OCI-LY1 (cell line): ENCODE data around the gene SIRT7.

ENCODE experiments used
- H2AFZ ChIP-seq: fragments of 200-600 bp; sonication (generic), shearing (Covaris generic); 2 replicates; pipeline ENCODE4 v1.6.0; 2014; ENCODE audit warnings: antibody characterized with exemption, mild to moderate bottlenecking, low read length
- H3F3A ChIP-seq: fragments of 200-600 bp; sonication (generic), shearing (Covaris generic); 2 replicates; pipeline ENCODE4 v1.6.0; 2014; ENCODE audit warnings: mild to moderate bottlenecking, antibody characterized with exemption, low read length, moderate library complexity; ENCODE audit not compliant: insufficient read depth
- H3K27ac ChIP-seq: fragments of 200-600 bp; sonication (generic); 2 replicates; pipeline ENCODE4 v1.5.1; 2014; ENCODE audit warnings: low read length, mixed run types, mild to moderate bottlenecking, low read depth; ENCODE audit not compliant: poor library complexity, severe bottlenecking
- H3K27me3 ChIP-seq: fragments of 200-600 bp; sonication (generic); 2 replicates; pipeline ENCODE4 v1.6.0; 2014; ENCODE audit warnings: antibody characterized with exemption, mild to moderate bottlenecking, low read length, moderate library complexity; ENCODE audit not compliant: insufficient read depth
- H3K36me3 ChIP-seq: fragments of 200-600 bp; sonication (generic); 2 replicates; pipeline ENCODE4 v1.6.1; 2014; ENCODE audit warnings: mild to moderate bottlenecking, antibody characterized with exemption, low read length, moderate library complexity, mixed read lengths; ENCODE audit not compliant: insufficient read depth
- H3K4me1 ChIP-seq: fragments of 200-600 bp; sonication (generic); 2 replicates; pipeline ENCODE4 v1.5.1; 2014; ENCODE audit warnings: mild to moderate bottlenecking, low read length, moderate library complexity; ENCODE audit not compliant: insufficient read depth, severe bottlenecking
- H3K4me2 ChIP-seq: fragments of 200-600 bp; sonication (generic), shearing (Covaris generic); 2 replicates; pipeline ENCODE4 v1.6.1; 2014; ENCODE audit warnings: low read length
- H3K4me3 ChIP-seq: fragments of 200-600 bp; sonication (generic); 2 replicates; pipeline ENCODE4 v1.5.1; 2014; ENCODE audit warnings: low read length, low read depth, mild to moderate bottlenecking, mixed read lengths; ENCODE audit not compliant: poor library complexity, severe bottlenecking
- H3K79me2 ChIP-seq: fragments of 200-600 bp; shearing (Covaris generic); 2 replicates; pipeline ENCODE4 v1.6.1; 2016; ENCODE audit warnings: mixed run types, low read length, mixed read lengths; ENCODE audit not compliant: insufficient read depth
- H3K9ac ChIP-seq: fragments of 200-600 bp; sonication (generic), shearing (Covaris generic); 2 replicates; pipeline ENCODE4 v1.6.1; 2014; ENCODE audit warnings: mild to moderate bottlenecking, low read length, mixed read lengths
- H3K9me2 ChIP-seq: fragments of 200-600 bp; sonication (generic), shearing (Covaris generic); 2 replicates; pipeline ENCODE4 v1.6.1; 2014; ENCODE audit warnings: low read depth, mild to moderate bottlenecking, low read length, mixed read lengths
- H3K9me3 ChIP-seq: fragments of 200-600 bp; shearing (Covaris generic); 2 replicates; pipeline ENCODE4 v1.6.1; 2014; ENCODE audit warnings: low read length, mixed read lengths
- H4K20me1 ChIP-seq: fragments of 200-600 bp; sonication (generic), shearing (Covaris generic); 2 replicates; pipeline ENCODE4 v1.6.0; 2016; ENCODE audit warnings: mild to moderate bottlenecking, low read length; ENCODE audit not compliant: insufficient read depth
- EZH2 ChIP-seq: fragments of 200-600 bp; sonication (generic), shearing (Covaris generic); IDR thresholded peaks from 2 replicates; pipeline ENCODE4 v1.8.0; 2017; ENCODE audit warnings: borderline replicate concordance, mixed run types, mild to moderate bottlenecking, antibody characterized with exemption, low read length, moderate library complexity, mixed read lengths
- TF ChIP-seq, protein P1 (sequence below): fragments of 200-600 bp; sonication (generic), shearing (Covaris generic); IDR thresholded peaks from 2 replicates; pipeline ENCODE4 v1.5.1; 2017; ENCODE audit warnings: mild to moderate bottlenecking, antibody characterized with exemption, low read length, moderate library complexity, mixed read lengths

The SIRT7 gene

DNA sequence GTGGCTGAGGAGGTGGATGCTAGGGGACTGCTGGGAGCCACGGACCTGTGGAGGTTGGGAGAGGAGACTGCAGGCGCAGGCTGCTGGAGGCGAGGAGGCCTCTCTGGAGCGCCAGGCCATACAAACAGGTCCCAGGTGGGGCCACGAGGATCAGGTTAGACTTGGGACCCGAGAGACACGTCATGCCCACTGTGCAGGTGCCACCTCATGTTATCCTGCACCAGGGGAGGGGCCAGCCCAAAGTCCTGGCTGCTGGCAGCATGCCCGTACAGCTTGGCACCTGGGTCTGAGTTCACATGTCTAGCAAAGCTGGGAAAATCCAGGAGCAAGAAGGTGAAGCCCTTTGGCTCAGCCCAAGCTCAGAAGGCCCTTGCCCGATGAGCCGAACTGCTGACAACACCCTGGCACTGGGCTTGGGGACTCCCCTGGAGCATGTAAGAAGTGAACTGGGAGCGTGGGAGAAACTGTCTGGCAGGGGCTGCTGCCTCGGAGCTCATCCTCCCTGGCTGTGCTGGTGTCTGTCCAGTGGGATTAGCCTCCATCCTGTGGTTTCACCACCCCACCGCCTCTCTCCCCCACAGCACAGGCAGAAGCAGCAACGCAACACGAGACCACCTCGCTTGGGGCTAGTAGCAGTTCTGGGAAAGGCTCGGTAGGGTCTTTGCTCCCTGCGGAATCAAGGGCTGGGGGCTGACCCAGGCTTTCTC is 52.1 kb downstream of the SIRT7 start:
- no peak overlapping the region; the same call in 1 of the 2 replicates for H3K9ac ChIP-seq
- H3K79me2 ChIP-seq, result peaks cover 10% of the 10 kb centered on the region; the same call in 1 of the 2 replicates
- no peak overlapping the region for H2AFZ ChIP-seq
- H3K4me1 ChIP-seq, result peaks cover 67% of the 10 kb centered on the region
- no peak overlapping the region for H3K4me3 ChIP-seq
- no peaks in the 10 kb centered on the region for H3F3A ChIP-seq
- no peaks in the 10 kb centered on the region for H3K27me3 ChIP-seq
- no peaks in the 10 kb centered on the region for H3K9me3 ChIP-seq
- TF ChIP-seq, protein P1, sequence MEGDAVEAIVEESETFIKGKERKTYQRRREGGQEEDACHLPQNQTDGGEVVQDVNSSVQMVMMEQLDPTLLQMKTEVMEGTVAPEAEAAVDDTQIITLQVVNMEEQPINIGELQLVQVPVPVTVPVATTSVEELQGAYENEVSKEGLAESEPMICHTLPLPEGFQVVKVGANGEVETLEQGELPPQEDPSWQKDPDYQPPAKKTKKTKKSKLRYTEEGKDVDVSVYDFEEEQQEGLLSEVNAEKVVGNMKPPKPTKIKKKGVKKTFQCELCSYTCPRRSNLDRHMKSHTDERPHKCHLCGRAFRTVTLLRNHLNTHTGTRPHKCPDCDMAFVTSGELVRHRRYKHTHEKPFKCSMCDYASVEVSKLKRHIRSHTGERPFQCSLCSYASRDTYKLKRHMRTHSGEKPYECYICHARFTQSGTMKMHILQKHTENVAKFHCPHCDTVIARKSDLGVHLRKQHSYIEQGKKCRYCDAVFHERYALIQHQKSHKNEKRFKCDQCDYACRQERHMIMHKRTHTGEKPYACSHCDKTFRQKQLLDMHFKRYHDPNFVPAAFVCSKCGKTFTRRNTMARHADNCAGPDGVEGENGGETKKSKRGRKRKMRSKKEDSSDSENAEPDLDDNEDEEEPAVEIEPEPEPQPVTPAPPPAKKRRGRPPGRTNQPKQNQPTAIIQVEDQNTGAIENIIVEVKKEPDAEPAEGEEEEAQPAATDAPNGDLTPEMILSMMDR, result no peak
- TF ChIP-seq EZH2, result no peak
- H3K36me3 ChIP-seq, result peaks cover 65% of the 10 kb centered on the region
- H3K27ac ChIP-seq, result peak overlapping the region; percentile 81
- no peaks in the 10 kb centered on the region for H3K9me2 ChIP-seq
- no peaks in the 10 kb centered on the region for H4K20me1 ChIP-seq
- no peak overlapping the region; the same call in 1 of the 2 replicates for H3K4me2 ChIP-seq

DNA sequence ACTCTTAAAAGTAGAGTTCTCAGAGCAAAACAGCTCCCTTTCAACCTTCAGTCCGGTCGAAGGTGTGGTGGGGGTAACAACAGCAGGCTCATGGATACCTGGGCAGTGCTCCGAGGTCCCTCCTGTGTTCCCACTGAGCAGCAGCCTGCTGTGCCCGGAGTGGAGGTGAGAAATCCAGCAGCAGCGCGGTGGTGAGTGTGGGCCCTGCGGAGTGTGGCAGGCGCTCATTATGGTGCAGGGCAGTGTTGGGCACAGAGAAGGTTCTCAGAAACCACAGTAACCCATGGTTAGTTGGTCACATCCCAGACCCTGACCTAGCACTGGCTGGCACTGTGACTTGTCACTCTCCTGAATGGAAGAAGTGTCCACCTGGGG is 52.6 kb downstream of the SIRT7 start:
- no peaks in the 10 kb centered on the region for H3K9me2 ChIP-seq
- peaks cover 7% of the 10 kb centered on the region; the same call in 1 of the 2 replicates for H3K79me2 ChIP-seq
- H3K9ac ChIP-seq, result no peak overlapping the region; the same call in 1 of the 2 replicates
- TF ChIP-seq, protein P1, result no peak
- TF ChIP-seq EZH2, result no peak
- H3K9me3 ChIP-seq, result no peaks in the 10 kb centered on the region
- no peaks in the 10 kb centered on the region for H3F3A ChIP-seq
- H3K27me3 ChIP-seq, result no peaks in the 10 kb centered on the region
- H3K4me2 ChIP-seq, result no peak overlapping the region
- H3K4me3 ChIP-seq, result no peak overlapping the region
- peak overlapping the region; percentile 81 for H3K27ac ChIP-seq
- H3K4me1 ChIP-seq, result peaks cover 67% of the 10 kb centered on the region
- peaks cover 63% of the 10 kb centered on the region for H3K36me3 ChIP-seq
- no peak overlapping the region for H2AFZ ChIP-seq
- H4K20me1 ChIP-seq, result no peaks in the 10 kb centered on the region

DNA sequence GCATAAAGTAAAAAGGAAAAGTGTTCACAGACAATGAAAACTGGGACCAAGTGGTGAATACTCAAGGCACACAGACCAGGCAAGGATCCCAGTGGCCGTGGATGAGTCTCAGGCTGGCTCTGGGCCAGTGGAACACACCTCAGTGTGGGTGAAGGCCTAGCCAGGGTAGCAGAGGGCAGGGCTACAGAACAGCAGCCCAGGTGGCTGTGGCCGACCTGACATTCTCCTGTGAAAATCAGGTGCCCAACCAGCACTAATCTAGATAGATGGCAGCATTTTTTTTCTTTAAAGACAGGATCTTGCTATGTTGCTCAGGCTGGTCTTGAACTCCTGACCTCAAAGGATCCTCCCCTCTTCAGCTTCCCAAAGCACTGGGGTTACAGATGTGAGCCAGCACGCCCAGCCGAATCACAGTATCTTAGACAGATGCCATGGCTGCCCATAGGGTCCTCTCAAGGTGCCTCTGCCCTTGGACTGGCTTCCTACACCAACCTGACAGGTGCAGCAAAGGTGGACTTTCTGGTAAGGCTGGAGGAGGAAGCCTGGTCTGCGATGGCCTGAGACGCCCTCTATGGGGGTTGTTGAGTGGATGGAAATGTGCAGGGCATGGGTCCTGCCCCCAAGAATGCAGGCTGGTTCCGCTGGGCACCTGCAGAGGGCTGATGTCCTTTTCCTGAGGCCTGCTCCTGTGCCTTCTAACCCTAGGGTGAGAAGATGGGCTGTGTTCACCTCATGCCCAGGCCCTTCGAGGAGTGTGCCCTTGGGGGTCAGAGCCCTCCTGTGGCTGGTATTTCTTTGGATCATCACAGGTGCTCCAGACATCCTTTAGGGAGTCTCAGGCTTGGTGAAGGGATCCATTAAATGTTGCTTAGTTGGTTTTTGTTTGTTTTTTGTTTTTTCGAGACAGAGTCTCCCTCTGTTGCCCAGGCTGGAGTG is 53.9 kb downstream of the SIRT7 start:
- Histone ChIP-seq H3K4me3 (no peak overlapping the region), H3K36me3 (peaks cover 53% of the 10 kb centered on the region), H3K9me2 (no peaks in the 10 kb centered on the region), H4K20me1 (no peaks in the 10 kb centered on the region), H3K9ac (no peak overlapping the region; the same call in 1 of the 2 replicates), H3K4me2 (peak overlapping the region; percentile 18; the same call in 1 of the 2 replicates), H3K27me3 (no peaks in the 10 kb centered on the region), H2AFZ (no peak overlapping the region), H3K27ac (peak overlapping the region; percentile 36), H3F3A (no peaks in the 10 kb centered on the region), H3K4me1 (peaks cover 64% of the 10 kb centered on the region), H3K79me2 (peaks cover 15% of the 10 kb centered on the region), H3K9me3 (no peaks in the 10 kb centered on the region)
- no peak for TF ChIP-seq EZH2
- TF ChIP-seq, protein P1, result peak; percentile 38; the same call in 1 of the 2 replicates
